ENCODE data around the gene TNFAIP3.

Gene TNFAIP3

DNA sequence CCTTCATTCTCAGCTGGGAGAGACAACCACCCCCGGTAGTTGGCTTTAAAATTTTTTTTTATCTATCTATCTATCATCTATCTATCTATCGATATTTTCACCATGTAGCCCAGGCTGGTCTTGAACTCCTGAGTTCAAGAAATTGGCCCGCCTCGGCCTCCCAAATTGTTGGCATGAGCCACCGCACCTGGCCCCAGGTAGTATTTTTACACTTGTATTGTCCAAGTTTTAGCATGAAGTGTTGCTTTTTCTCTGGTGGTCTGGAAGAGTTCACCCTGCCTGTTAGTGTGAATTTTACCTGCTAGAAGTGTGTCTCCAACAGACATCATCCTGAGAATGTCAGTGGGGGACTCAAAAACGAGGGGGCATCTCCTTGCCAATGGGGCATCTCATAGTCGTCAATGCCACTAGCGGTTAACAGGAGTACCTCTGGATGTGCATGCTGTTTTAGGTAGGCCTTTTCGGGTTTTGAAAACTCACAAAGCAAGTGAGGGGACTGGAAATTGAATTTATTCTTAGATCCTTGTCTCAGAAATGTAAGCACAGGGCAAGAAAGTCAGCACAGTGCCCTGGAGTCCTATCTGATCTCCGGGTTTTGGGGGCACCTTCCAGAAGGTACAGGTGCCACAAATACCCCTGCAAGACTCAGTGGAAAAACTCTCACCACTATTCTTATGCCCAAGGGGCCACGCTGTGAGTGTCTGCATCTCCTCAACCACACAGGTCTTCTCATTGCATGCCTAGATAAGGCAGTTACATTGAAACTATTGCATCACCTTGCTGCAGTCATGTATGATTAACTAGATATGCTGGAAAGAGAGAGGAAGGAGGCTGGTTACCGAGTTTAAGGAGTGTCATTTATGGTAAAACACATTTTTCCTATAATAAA is 37.1 kb downstream of the TNFAIP3 start:
- TF ChIP-seq ZNF8 (CRISPR knock-in tag; IDR thresholded peaks at IDR 0.05) = no peak
- TF ChIP-seq, protein P1, sequence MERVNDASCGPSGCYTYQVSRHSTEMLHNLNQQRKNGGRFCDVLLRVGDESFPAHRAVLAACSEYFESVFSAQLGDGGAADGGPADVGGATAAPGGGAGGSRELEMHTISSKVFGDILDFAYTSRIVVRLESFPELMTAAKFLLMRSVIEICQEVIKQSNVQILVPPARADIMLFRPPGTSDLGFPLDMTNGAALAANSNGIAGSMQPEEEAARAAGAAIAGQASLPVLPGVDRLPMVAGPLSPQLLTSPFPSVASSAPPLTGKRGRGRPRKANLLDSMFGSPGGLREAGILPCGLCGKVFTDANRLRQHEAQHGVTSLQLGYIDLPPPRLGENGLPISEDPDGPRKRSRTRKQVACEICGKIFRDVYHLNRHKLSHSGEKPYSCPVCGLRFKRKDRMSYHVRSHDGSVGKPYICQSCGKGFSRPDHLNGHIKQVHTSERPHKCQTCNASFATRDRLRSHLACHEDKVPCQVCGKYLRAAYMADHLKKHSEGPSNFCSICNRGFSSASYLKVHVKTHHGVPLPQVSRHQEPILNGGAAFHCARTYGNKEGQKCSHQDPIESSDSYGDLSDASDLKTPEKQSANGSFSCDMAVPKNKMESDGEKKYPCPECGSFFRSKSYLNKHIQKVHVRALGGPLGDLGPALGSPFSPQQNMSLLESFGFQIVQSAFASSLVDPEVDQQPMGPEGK (CRISPR knock-in tag; IDR thresholded peaks at IDR 0.05; ENCODE audit: borderline replicate concordance) = no peak
- TF ChIP-seq ZFP3 (CRISPR knock-in tag; IDR thresholded peaks at IDR 0.05) = no peak
- no peak for TF ChIP-seq CSDC2 (CRISPR knock-in tag; IDR thresholded peaks at IDR 0.05)
- TF ChIP-seq BACH2 (CRISPR knock-in tag; IDR thresholded peaks at IDR 0.05; ENCODE audit: borderline replicate concordance) = no peak
- TF ChIP-seq ZNF70 (CRISPR knock-in tag; IDR thresholded peaks at IDR 0.05) = no peak
- no peak for TF ChIP-seq RARB (CRISPR knock-in tag; IDR thresholded peaks at IDR 0.05)
- TF ChIP-seq, protein P2, sequence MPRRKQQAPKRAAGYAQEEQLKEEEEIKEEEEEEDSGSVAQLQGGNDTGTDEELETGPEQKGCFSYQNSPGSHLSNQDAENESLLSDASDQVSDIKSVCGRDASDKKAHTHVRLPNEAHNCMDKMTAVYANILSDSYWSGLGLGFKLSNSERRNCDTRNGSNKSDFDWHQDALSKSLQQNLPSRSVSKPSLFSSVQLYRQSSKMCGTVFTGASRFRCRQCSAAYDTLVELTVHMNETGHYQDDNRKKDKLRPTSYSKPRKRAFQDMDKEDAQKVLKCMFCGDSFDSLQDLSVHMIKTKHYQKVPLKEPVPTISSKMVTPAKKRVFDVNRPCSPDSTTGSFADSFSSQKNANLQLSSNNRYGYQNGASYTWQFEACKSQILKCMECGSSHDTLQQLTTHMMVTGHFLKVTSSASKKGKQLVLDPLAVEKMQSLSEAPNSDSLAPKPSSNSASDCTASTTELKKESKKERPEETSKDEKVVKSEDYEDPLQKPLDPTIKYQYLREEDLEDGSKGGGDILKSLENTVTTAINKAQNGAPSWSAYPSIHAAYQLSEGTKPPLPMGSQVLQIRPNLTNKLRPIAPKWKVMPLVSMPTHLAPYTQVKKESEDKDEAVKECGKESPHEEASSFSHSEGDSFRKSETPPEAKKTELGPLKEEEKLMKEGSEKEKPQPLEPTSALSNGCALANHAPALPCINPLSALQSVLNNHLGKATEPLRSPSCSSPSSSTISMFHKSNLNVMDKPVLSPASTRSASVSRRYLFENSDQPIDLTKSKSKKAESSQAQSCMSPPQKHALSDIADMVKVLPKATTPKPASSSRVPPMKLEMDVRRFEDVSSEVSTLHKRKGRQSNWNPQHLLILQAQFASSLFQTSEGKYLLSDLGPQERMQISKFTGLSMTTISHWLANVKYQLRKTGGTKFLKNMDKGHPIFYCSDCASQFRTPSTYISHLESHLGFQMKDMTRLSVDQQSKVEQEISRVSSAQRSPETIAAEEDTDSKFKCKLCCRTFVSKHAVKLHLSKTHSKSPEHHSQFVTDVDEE (CRISPR knock-in tag; IDR thresholded peaks at IDR 0.05) = no peak
- ATAC-seq = no peak

DNA sequence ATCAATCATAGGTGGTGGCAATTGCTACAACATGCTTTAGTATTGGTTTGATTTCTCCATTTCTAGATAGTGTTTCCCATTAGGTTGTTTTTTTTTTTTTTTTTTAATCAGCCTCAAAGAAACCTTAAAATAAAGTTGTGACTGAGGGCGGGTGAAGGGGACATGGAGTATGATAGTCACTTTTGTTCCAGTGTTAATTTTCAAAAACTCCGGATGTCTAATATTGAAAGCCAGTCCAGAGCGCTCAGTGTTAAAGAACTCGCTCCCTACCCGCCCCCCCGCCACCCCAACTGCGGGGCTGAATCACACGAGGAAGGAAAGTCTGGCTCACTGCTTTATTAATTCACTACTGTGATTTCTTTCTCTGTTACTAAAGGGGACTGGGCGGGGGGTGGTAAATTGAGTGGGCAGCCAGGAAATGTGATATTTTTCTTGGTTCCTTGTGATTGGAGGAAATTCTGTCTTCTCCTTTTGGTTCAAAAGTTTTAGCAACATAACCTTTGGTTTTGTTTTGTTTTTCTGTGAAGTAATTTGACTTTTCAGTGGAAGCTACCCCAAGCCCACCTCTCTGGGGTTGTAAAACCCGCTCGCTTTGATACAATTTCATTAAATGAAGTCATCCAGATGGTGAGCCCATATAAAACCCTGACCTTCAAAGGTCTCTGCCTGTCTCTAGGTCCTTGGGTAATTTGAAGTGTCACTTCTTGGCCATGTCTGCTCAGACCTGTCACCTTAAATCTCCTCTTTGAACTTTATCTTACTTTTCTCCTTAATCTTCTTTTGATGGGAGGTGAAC is 38.0 kb downstream of the TNFAIP3 start:
- no peak for TF ChIP-seq TOX (CRISPR knock-in tag; IDR thresholded peaks at IDR 0.05; ENCODE audit: borderline replicate concordance)
- no peak for TF ChIP-seq ZNF8 (CRISPR knock-in tag; IDR thresholded peaks at IDR 0.05)
- no peak for TF ChIP-seq ZFP30 (CRISPR knock-in tag; IDR thresholded peaks at IDR 0.05)
- TF ChIP-seq, protein P2 (CRISPR knock-in tag; IDR thresholded peaks at IDR 0.05) = no peak
- no peak for ATAC-seq

DNA sequence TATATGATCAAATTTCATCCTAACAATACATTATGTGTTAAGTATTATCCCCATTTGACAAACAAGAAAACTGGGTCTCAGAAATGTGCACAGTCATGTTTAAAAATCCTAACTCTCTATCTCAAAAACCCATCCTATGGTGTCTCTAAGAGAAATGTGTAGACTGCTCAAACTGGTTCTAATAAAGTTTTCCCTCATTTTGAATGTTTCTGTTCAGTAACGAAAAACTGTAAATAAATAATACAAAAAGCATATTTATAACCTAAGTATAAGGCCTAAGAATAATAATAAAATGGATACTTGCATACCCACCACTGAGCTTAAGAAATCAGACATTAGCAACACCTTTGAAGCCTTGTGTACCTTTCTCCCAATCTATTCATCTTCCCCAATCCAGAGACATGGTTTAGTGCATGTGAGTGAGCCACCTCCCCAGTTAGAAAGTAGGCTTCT is 39.0 kb downstream of the TNFAIP3 start:
- TF ChIP-seq, protein P3, sequence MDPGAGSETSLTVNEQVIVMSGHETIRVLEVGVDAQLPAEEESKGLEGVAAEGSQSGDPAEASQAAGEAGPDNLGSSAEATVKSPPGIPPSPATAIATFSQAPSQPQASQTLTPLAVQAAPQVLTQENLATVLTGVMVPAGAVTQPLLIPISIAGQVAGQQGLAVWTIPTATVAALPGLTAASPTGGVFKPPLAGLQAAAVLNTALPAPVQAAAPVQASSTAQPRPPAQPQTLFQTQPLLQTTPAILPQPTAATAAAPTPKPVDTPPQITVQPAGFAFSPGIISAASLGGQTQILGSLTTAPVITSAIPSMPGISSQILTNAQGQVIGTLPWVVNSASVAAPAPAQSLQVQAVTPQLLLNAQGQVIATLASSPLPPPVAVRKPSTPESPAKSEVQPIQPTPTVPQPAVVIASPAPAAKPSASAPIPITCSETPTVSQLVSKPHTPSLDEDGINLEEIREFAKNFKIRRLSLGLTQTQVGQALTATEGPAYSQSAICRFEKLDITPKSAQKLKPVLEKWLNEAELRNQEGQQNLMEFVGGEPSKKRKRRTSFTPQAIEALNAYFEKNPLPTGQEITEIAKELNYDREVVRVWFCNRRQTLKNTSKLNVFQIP (CRISPR knock-in tag; IDR thresholded peaks at IDR 0.05; ENCODE audit: borderline replicate concordance, low read depth) = no peak
- TF ChIP-seq, protein P2 (CRISPR knock-in tag; IDR thresholded peaks at IDR 0.05) = no peak
- no peak for TF ChIP-seq ZNF565 (CRISPR knock-in tag; conservative IDR thresholded peaks at IDR 0.05; ENCODE audit: low read depth)
- ATAC-seq = no peak

Measured in SK-N-SH treated with all-trans-retinoic acid at 6 μM for 48 hours (cell line).